ENCODE data around the gene DBF4B. TPM values are rescaled to one million over a fixed set of nuclear protein-coding genes. Genes with fewer than 3 reads are reported as not detected.

The DBF4B gene
- total and polyA plus RNA-seq, 3 experiments from 2014 or later: 0.75 to 16.1 (median 15.2) TPM

GRCh38 chr17:44787271-44787940 lies 78.9 kb downstream of the DBF4B start:
- no peak overlapping the region for H3K4me3 Mint-ChIP-seq
- Histone ChIP-seq H3K27me3 (ENCODE audit: insufficient read depth, low read length, poor library complexity, severe bottlenecking) (no peaks in the 10 kb centered on the region), H3K9me3 (ENCODE audit: low read length) (no peaks in the 10 kb centered on the region), H3K36me3 (ENCODE audit: insufficient read depth, low read length) (no peaks in the 10 kb centered on the region), H3K4me3 (ENCODE audit: low read length) (no peak overlapping the region), H3K27ac (ENCODE audit: low read depth, low read length) (no peak overlapping the region), H3K4me1 (ENCODE audit: insufficient read depth, low read length) (no peaks in the 10 kb centered on the region)
- H3K9me3 Mint-ChIP-seq: no peaks in the 10 kb centered on the region
- no peaks in the 10 kb centered on the region for H3K4me1 Mint-ChIP-seq
- no peaks in the 10 kb centered on the region for H3K36me3 Mint-ChIP-seq
- no peak for DNase-seq
- no peak overlapping the region for H3K27ac Mint-ChIP-seq
- ChIA-PET CTCF (no interaction called here), POLR2A (no interaction called here)
- peaks cover 3% of the 10 kb centered on the region in 2 donors for H3K27me3 Mint-ChIP-seq

DNA sequence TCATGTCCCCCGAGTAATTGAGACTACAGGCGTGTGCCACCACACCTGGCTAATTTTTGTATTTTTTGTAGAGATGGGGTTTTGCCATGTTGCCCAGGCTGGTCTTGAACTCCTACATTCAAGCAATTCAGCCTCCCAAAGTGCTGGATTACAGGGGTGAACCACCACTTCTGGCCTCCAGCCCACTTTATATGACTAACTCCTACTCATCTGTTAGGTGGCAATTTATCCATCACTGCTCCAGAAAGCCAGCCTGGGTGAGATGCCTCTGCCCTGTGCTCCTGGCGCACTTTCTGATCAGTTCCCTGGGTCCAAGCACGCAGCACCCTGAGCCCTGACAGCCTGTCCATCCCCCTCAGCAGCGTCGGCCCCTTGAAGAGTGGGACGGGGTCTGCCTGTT lies 79.7 kb downstream of the DBF4B start:
- Histone ChIP-seq H3K9me3 (ENCODE audit: low read length) (no peaks in the 10 kb centered on the region), H3K4me3 (ENCODE audit: low read length) (no peak overlapping the region), H3K27me3 (ENCODE audit: insufficient read depth, low read length, poor library complexity, severe bottlenecking) (no peaks in the 10 kb centered on the region), H3K4me1 (ENCODE audit: insufficient read depth, low read length) (no peaks in the 10 kb centered on the region), H3K36me3 (ENCODE audit: insufficient read depth, low read length) (no peaks in the 10 kb centered on the region), H3K27ac (ENCODE audit: low read depth, low read length) (no peak overlapping the region)
- Mint-ChIP-seq H3K9me3 (no peaks in the 10 kb centered on the region), H3K27me3 (peaks cover 3% of the 10 kb centered on the region in 2 donors), H3K4me1 (no peaks in the 10 kb centered on the region), H3K36me3 (no peaks in the 10 kb centered on the region), H3K4me3 (no peak overlapping the region), H3K27ac (no peak overlapping the region)
- ChIA-PET POLR2A (no interaction called here), CTCF (no interaction called here)
- DNase-seq: no peak

DNA sequence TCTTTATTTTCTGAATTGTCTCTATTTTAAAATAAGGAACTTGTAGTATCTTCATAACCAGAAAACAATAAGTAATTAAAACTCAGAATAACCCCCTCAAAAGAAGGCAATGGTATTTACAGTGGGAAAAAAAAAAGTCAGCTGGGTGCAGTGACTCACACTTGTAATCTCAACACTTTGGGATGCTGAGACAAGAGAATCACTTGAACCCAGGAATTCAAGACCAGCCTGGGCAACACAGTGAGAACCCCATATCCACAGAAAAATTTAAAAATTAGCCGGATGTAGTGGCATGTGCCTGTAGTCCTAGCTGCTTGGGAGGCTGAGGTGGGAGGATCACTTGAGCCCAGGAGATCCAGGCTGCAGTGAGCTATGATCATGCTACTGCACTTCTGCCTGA lies 83.8 kb downstream of the DBF4B start:
- H3K4me3 Mint-ChIP-seq: no peak overlapping the region
- ChIA-PET POLR2A (no interaction called here), CTCF (interaction anchor here (1.1 kb wide), 1 partner anchor 12 kb away, joined by 3 read pairs; no protein-coding TSS in a partner anchor)
- H3K4me1 Mint-ChIP-seq: no peaks in the 10 kb centered on the region
- H3K27ac Mint-ChIP-seq: no peak overlapping the region
- Histone ChIP-seq H3K9me3 (ENCODE audit: low read length) (no peaks in the 10 kb centered on the region), H3K36me3 (ENCODE audit: insufficient read depth, low read length) (no peaks in the 10 kb centered on the region), H3K27me3 (ENCODE audit: insufficient read depth, low read length, poor library complexity, severe bottlenecking) (no peaks in the 10 kb centered on the region), H3K27ac (ENCODE audit: low read depth, low read length) (no peak overlapping the region), H3K4me3 (ENCODE audit: low read length) (no peak overlapping the region), H3K4me1 (ENCODE audit: insufficient read depth, low read length) (no peaks in the 10 kb centered on the region)
- H3K36me3 Mint-ChIP-seq: no peaks in the 10 kb centered on the region
- DNase-seq: no peak
- H3K9me3 Mint-ChIP-seq: no peaks in the 10 kb centered on the region
- H3K27me3 Mint-ChIP-seq: peaks cover 1 to 13% of the 10 kb centered on the region in 2 donors

DNA sequence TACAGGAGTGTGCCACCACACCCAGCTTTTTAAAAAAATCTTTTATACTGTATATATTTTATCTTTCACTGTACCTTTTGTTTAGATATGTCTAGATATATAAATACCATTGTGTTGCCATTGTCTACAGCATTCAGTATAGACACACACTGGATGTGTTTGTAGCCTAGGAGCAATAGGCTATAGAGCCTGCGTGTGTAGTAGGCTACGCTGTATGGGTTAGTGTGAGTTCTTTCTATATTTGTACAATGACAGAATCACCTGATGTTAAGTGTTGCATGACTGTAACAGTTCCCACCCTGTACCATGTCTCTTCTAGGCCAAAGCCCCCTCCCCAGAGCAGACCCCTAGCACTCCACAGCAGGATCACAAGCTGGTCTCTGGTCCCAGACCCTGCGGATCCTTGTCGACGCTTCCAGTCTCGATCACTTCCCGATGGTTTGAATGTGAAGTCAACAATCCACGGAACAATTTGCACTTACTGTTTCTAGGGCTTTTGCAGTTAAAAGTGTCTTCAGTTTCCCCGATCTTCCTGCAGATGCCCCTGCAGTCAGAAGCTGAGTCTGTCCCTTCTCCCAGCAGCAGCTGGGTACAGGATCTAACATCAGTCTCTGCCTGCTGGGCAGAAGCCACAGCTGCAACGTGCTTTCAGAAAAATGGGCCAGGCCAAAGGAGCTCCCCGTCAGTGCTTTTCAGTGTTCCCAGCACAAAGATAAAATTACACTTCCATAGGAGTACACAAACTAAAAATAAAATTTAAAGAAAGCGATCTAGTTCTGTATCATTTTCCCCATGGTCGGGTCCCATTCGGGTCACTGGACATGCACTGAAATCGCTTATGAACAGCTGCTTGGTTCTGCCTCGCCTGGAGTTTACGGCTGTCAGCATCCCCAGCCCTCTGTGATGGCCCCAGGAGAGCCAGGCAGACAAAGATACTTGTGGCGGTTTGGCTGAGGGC lies 85.7 kb downstream of the DBF4B start:
- no peak overlapping the region for H3K27ac Mint-ChIP-seq

GRCh38 chr17:44794851-44795413 lies 86.5 kb downstream of the DBF4B start:
- Mint-ChIP-seq H3K4me1 (no peaks in the 10 kb centered on the region), H3K9me3 (no peaks in the 10 kb centered on the region), H3K36me3 (no peaks in the 10 kb centered on the region), H3K27me3 (peaks cover 2 to 15% of the 10 kb centered on the region in 2 donors), H3K4me3 (no peak overlapping the region), H3K27ac (no peak overlapping the region)
- Histone ChIP-seq H3K9me3 (ENCODE audit: low read length) (no peaks in the 10 kb centered on the region), H3K4me1 (ENCODE audit: insufficient read depth, low read length) (no peaks in the 10 kb centered on the region), H3K27me3 (ENCODE audit: insufficient read depth, low read length, poor library complexity, severe bottlenecking) (no peaks in the 10 kb centered on the region), H3K4me3 (ENCODE audit: low read length) (no peak overlapping the region), H3K27ac (ENCODE audit: low read depth, low read length) (no peak overlapping the region), H3K36me3 (ENCODE audit: insufficient read depth, low read length) (no peaks in the 10 kb centered on the region)
- DNase-seq: no peak
- ChIA-PET POLR2A (no interaction called here), CTCF (interaction anchor here (1.0 kb wide), 1 partner anchor 70 kb away, joined by 3 read pairs; no protein-coding TSS in a partner anchor)

More for the DNA sequence above, 85.7 kb downstream of the DBF4B start:
- CTCF ChIA-PET: interaction anchor here (0.6 to 1.0 kb wide), 2 partner anchors 71 to 227 kb away, joined by 3 read pairs; no protein-coding TSS in a partner anchor
- Mint-ChIP-seq H3K4me1 (no peaks in the 10 kb centered on the region), H3K36me3 (no peaks in the 10 kb centered on the region), H3K27me3 (peaks cover 2 to 15% of the 10 kb centered on the region in 2 donors), H3K9me3 (no peaks in the 10 kb centered on the region), H3K4me3 (no peak overlapping the region)
- H3K27ac ChIP-seq (ENCODE audit: low read depth, low read length): no peak overlapping the region
- H3K27me3 ChIP-seq (ENCODE audit: insufficient read depth, low read length, poor library complexity, severe bottlenecking): no peaks in the 10 kb centered on the region
- DNase-seq: no peak
- POLR2A ChIA-PET: no interaction called here
- H3K4me3 ChIP-seq (ENCODE audit: low read length): no peak overlapping the region
- no peaks in the 10 kb centered on the region for H3K4me1 ChIP-seq (ENCODE audit: insufficient read depth, low read length)
- H3K9me3 ChIP-seq (ENCODE audit: low read length): no peaks in the 10 kb centered on the region
- no peaks in the 10 kb centered on the region for H3K36me3 ChIP-seq (ENCODE audit: insufficient read depth, low read length)

DNA sequence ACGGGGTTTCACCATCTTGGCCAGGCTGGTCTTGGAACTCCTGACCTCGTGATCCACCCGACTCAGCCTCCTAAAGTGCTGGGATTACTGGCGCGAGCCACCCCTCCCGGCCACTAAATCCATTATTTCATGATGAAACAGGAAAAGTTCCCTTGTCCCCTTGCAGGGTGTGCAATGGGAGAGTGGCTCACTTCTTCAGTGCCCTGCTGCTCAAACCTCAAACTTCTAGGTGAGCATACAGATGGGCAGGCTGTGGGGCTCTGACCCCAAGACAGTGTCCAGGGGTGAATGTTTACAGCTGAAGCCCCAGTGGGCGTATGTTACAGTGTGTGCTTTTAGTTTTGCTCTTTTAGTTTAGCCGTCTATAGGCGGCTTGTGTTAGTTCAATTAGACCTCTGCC lies 87.0 kb downstream of the DBF4B start:
- no peak overlapping the region for H3K4me3 Mint-ChIP-seq
- no peak overlapping the region for H3K27ac Mint-ChIP-seq
- DNase-seq: no peak
- no peaks in the 10 kb centered on the region for H3K9me3 ChIP-seq (ENCODE audit: low read length)
- peaks cover 2 to 16% of the 10 kb centered on the region in 2 donors for H3K27me3 Mint-ChIP-seq
- no peaks in the 10 kb centered on the region for H3K4me1 Mint-ChIP-seq
- no peaks in the 10 kb centered on the region for H3K27me3 ChIP-seq (ENCODE audit: insufficient read depth, low read length, poor library complexity, severe bottlenecking)
- H3K27ac ChIP-seq (ENCODE audit: low read depth, low read length): no peak overlapping the region
- no peaks in the 10 kb centered on the region for H3K36me3 Mint-ChIP-seq
- CTCF ChIA-PET: no interaction called here
- no peaks in the 10 kb centered on the region for H3K4me1 ChIP-seq (ENCODE audit: insufficient read depth, low read length)
- no peaks in the 10 kb centered on the region for H3K36me3 ChIP-seq (ENCODE audit: insufficient read depth, low read length)
- H3K4me3 ChIP-seq (ENCODE audit: low read length): no peak overlapping the region
- POLR2A ChIA-PET: no interaction called here
- no peaks in the 10 kb centered on the region for H3K9me3 Mint-ChIP-seq

GRCh38 chr17:44795928-44796327 lies 87.5 kb downstream of the DBF4B start:
- Histone ChIP-seq H3K27ac (ENCODE audit: low read depth, low read length) (no peak overlapping the region), H3K9me3 (ENCODE audit: low read length) (no peaks in the 10 kb centered on the region), H3K4me1 (ENCODE audit: insufficient read depth, low read length) (no peaks in the 10 kb centered on the region), H3K4me3 (ENCODE audit: low read length) (no peak overlapping the region), H3K36me3 (ENCODE audit: insufficient read depth, low read length) (no peaks in the 10 kb centered on the region), H3K27me3 (ENCODE audit: insufficient read depth, low read length, poor library complexity, severe bottlenecking) (no peaks in the 10 kb centered on the region)
- H3K4me3 Mint-ChIP-seq: no peak overlapping the region
- no peak for DNase-seq
- ChIA-PET POLR2A (no interaction called here), CTCF (no interaction called here)
- no peaks in the 10 kb centered on the region for H3K36me3 Mint-ChIP-seq
- no peaks in the 10 kb centered on the region for H3K4me1 Mint-ChIP-seq
- no peak overlapping the region for H3K27ac Mint-ChIP-seq
- H3K9me3 Mint-ChIP-seq: no peaks in the 10 kb centered on the region
- H3K27me3 Mint-ChIP-seq: peaks cover 2 to 17% of the 10 kb centered on the region in 2 donors

GRCh38 chr17:44796731-44797130 lies 88.3 kb downstream of the DBF4B start:
- H3K4me1 ChIP-seq (ENCODE audit: insufficient read depth, low read length): no peaks in the 10 kb centered on the region
- ChIA-PET POLR2A (no interaction called here), CTCF (no interaction called here)
- H3K4me3 Mint-ChIP-seq: no peak overlapping the region
- no peaks in the 10 kb centered on the region for H3K9me3 Mint-ChIP-seq
- H3K27ac Mint-ChIP-seq: no peak overlapping the region
- H3K36me3 ChIP-seq (ENCODE audit: insufficient read depth, low read length): no peaks in the 10 kb centered on the region
- peaks cover 2 to 17% of the 10 kb centered on the region in 2 donors for H3K27me3 Mint-ChIP-seq
- H3K9me3 ChIP-seq (ENCODE audit: low read length): no peaks in the 10 kb centered on the region
- no peaks in the 10 kb centered on the region for H3K36me3 Mint-ChIP-seq
- H3K27me3 ChIP-seq (ENCODE audit: insufficient read depth, low read length, poor library complexity, severe bottlenecking): no peaks in the 10 kb centered on the region
- H3K4me3 ChIP-seq (ENCODE audit: low read length): no peak overlapping the region
- no peak for DNase-seq
- H3K27ac ChIP-seq (ENCODE audit: low read depth, low read length): no peak overlapping the region
- H3K4me1 Mint-ChIP-seq: no peaks in the 10 kb centered on the region

All from CD8-positive, alpha-beta memory T cell (primary cell).